ENCODE data around the gene SMPD4. TPM values are rescaled to one million over a fixed set of nuclear protein-coding genes. Genes with fewer than 3 reads are reported as not detected.
"Not testable (repeated sequence)": the region's sequence is repeated elsewhere in the genome, so short reads cannot be mapped to it uniquely, and the experiment has no call there.

The SMPD4 gene
- total RNA-seq, 2 experiments from 2014 or later = 73.8 to 78.6 TPM

DNA sequence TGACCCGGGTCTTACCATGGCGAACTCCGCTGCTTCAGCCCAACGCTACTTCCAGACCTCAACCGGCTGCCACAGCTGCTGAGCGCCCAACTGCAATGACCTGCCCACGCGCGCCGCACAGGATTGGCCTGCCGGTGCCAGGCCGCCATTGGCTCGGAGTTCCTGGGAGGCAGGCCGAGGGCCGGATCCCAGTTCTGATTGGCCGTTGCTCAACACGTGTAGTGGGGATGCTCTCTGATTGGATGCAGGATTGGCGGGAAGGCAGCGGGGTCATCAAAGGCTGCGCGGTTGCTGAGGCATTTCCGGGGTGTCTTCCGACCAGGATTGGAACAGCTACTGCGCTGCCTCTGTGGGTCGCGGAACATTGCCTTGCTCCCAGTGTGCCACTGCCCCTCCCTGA is 16.9 kb upstream of the SMPD4 start, which contains the start of gene TUBA3E:
TUBA3E (minus strand) TSS at position 97 of the 400 bp plus-strand sequence; CDS start at position 18, 79 bp downstream.
- CTCF ChIA-PET = no interaction called here

DNA sequence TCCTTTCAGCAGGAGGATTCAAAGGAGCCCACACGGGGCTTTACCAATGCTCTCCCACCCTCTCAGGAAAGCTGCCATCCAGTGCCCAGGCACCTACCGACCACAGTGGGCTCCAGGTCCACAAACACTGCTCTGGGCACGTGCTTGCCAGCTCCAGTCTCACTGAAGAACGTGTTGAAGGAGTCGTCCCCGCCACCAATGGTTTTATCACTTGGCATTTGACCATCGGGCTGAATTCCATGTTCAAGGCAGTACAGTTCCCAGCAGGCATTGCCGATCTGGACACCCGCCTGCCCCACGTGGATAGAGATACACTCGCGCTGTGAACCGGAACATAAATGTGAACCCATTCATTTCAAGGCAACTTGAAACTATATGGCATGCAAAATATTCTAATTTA is 14.7 kb upstream of the SMPD4 start:
- POLR2A ChIA-PET; H3K27me3 Mint-ChIP-seq; H3K4me3 Mint-ChIP-seq; H3K4me1 Mint-ChIP-seq; H3K9me3 Mint-ChIP-seq (ENCODE audit: low read depth); DNase-seq; H3K27ac Mint-ChIP-seq; ATAC-seq; H3K36me3 Mint-ChIP-seq (ENCODE audit: low read depth); intact Hi-C loops (cut with DNase I, micrococcal nuclease); CTCF ChIA-PET: not testable (repeated sequence)

More for the DNA sequence above, 16.9 kb upstream of the SMPD4 start, which contains the start of gene TUBA3E:
- no peak for DNase-seq
- Mint-ChIP-seq H3K4me3 (no peak within 1 kb of the TSS), H3K27me3 (no peaks in the 10 kb centered on the region), H3K9me3 (ENCODE audit: low read depth) (no peaks in the 10 kb centered on the region), H3K4me1 (no peaks in the 10 kb centered on the region), H3K36me3 (ENCODE audit: low read depth) (no peaks in the 10 kb centered on the region), H3K27ac (no peak within 1 kb of the TSS)
- intact Hi-C loops (cut with DNase I, micrococcal nuclease) = no loop called here
- no peak for ATAC-seq
- POLR2A ChIA-PET = no interaction called here

DNA sequence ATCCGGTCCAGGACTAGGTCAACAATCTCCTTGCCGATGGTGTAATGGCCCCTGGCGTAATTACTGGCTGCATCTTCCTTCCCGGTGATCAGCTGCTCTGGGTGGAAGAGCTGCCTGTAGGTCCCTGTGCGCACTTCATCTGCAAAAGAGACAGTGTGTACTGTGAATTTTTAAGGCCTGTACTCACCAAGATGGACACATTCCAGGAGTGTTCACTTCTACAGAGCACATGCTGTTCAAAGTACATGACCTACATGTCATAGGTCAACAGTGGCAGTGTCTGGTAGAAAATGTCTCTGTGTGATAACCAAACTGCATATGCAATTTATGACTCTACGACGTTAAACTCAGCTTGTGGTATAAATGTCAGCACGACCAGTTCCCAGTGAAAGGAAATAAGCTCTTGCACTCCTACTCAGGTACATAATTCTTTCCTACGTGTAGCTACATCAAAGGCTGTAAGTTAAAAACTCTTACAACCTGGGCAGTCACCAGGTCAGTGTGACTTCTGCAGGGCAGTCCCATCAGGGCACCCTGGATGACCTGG is 13.8 kb upstream of the SMPD4 start:
- H3K36me3 Mint-ChIP-seq (ENCODE audit: low read depth); H3K4me1 Mint-ChIP-seq; H3K27ac Mint-ChIP-seq; intact Hi-C loops (cut with DNase I, micrococcal nuclease); H3K27me3 Mint-ChIP-seq; POLR2A ChIA-PET; DNase-seq; H3K9me3 Mint-ChIP-seq (ENCODE audit: low read depth); CTCF ChIA-PET; H3K4me3 Mint-ChIP-seq: not testable (repeated sequence)
- ATAC-seq = peak; percentile 42

DNA sequence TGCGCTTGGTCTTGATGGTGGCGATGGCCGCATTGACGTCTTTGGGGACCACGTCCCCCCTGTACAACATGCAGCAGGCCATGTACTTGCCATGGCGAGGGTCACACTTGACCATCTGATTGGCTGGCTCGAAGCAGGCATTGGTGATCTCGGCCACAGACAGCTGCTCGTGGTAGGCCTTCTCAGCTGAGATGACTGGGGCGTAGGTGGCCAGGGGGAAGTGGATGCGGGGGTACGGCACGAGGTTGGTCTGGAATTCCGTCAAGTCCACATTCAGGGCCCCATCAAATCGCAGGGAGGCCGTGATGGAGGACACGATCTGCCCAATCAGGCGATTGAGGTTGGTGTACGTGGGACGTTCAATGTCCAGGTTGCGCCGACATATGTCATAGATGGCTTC is 12.4 kb upstream of the SMPD4 start:
- H3K27me3 Mint-ChIP-seq; H3K4me1 Mint-ChIP-seq; H3K36me3 Mint-ChIP-seq (ENCODE audit: low read depth); ATAC-seq; H3K27ac Mint-ChIP-seq; DNase-seq; intact Hi-C loops (cut with DNase I, micrococcal nuclease); CTCF ChIA-PET; H3K9me3 Mint-ChIP-seq (ENCODE audit: low read depth); H3K4me3 Mint-ChIP-seq; POLR2A ChIA-PET: not testable (repeated sequence)

DNA sequence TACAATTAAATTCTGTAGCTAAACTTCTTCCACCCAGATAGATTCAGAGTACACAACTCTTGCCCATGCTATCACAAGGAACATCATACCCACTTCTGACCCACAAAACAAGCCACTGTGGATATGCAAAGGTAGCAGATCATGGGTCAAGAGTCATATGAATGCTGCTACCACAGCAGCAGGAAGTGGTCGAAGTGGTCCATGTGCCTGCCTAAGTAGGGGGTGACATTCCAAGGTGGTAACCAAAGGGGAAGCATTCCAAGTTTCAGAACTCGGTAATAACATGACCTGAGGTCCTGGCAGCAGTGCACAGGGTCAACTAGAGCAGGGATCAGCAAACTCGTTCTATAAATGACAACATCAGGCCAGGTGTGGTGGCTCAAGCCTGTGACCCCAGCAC is 11.0 kb upstream of the SMPD4 start:
- POLR2A ChIA-PET, ATAC-seq, CTCF ChIA-PET: not testable (repeated sequence)

DNA sequence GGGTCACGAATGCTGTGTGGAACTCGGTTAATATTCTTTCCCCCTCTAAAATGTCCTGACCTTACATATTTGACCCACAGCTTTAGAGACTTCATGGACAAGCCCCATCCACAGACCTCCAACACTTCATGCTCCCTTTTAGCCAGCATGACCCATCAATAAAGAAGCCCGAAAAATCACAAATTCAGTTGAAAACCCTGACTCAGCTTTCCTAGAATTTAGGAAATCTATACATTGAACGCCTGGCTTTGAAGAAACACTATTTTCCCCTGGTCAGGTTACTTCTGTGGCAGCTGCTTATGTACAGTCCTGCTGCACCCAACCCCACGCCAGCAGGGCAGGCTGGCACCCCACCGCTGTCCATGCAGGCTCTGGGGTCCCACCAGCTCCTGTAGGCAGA is 9.9 kb upstream of the SMPD4 start:
- H3K36me3 Mint-ChIP-seq (ENCODE audit: low read depth); CTCF ChIA-PET; intact Hi-C loops (cut with DNase I, micrococcal nuclease); ATAC-seq; H3K27ac Mint-ChIP-seq; DNase-seq; POLR2A ChIA-PET; H3K9me3 Mint-ChIP-seq (ENCODE audit: low read depth); H3K4me3 Mint-ChIP-seq; H3K4me1 Mint-ChIP-seq; H3K27me3 Mint-ChIP-seq: not testable (repeated sequence)

More for the DNA sequence above, 11.0 kb upstream of the SMPD4 start:
- H3K27me3 Mint-ChIP-seq; H3K9me3 Mint-ChIP-seq (ENCODE audit: low read depth); H3K4me1 Mint-ChIP-seq; H3K27ac Mint-ChIP-seq; H3K36me3 Mint-ChIP-seq (ENCODE audit: low read depth); intact Hi-C loops (cut with DNase I, micrococcal nuclease); H3K4me3 Mint-ChIP-seq; DNase-seq: not testable (repeated sequence)

DNA sequence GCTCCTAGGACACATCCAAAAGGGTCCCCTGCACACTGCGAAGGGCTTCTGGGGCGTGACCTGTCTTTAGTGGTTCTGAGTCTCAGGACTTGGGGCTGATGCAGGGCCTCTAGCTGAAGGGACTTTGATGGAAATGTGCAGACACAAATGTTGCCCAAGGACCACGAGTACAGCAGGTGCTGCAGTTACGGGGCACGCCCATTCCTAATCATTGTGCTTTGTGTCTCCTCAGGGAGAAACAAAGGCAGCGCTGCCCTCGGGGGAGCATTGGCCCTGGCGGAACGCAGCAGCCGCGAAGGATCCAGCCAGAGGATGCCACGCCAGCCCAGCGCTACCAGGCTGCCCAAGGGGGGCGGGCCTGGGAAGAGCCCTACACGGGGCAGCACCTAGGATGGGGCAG is 8.8 kb upstream of the SMPD4 start:
- Mint-ChIP-seq H3K27ac (no peak overlapping the region), H3K9me3 (ENCODE audit: low read depth) (no peaks in the 10 kb centered on the region), H3K36me3 (ENCODE audit: low read depth) (peaks cover 2% of the 10 kb centered on the region), H3K4me3 (no peak overlapping the region), H3K27me3 (no peaks in the 10 kb centered on the region), H3K4me1 (no peaks in the 10 kb centered on the region)
- intact Hi-C loops (cut with DNase I, micrococcal nuclease) = no loop called here
- ChIA-PET CTCF (no interaction called here), POLR2A (no interaction called here)
- ATAC-seq (no peak), DNase-seq (no peak)

DNA sequence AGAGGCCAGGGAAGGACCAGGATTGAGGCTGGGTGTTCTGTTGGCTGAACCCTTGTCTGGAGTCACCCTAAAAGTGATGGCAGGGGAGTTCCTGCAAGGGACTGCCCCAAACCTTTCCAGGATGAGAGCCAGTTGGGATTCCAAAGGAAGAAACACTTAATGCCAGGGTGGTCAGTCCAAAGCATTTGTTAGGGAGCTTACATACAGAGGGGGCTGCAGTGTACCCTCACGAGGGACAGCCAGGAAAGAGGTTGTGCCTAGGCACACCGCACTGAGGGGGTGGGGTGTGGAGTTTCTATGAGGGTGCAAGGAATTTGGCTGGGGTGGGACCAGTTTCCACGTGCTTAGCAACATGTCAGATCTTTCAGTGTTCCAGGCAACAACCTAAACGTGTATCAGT is 7.6 kb upstream of the SMPD4 start:
- H3K9me3 Mint-ChIP-seq (ENCODE audit: low read depth); CTCF ChIA-PET; DNase-seq; ATAC-seq; H3K4me3 Mint-ChIP-seq; POLR2A ChIA-PET; H3K27ac Mint-ChIP-seq; H3K27me3 Mint-ChIP-seq; H3K36me3 Mint-ChIP-seq (ENCODE audit: low read depth); H3K4me1 Mint-ChIP-seq: not testable (repeated sequence)
- intact Hi-C loops (cut with DNase I, micrococcal nuclease) = loop anchor here (5.0 kb wide), 1 partner anchor 1298 kb away; no protein-coding TSS in a partner anchor

DNA sequence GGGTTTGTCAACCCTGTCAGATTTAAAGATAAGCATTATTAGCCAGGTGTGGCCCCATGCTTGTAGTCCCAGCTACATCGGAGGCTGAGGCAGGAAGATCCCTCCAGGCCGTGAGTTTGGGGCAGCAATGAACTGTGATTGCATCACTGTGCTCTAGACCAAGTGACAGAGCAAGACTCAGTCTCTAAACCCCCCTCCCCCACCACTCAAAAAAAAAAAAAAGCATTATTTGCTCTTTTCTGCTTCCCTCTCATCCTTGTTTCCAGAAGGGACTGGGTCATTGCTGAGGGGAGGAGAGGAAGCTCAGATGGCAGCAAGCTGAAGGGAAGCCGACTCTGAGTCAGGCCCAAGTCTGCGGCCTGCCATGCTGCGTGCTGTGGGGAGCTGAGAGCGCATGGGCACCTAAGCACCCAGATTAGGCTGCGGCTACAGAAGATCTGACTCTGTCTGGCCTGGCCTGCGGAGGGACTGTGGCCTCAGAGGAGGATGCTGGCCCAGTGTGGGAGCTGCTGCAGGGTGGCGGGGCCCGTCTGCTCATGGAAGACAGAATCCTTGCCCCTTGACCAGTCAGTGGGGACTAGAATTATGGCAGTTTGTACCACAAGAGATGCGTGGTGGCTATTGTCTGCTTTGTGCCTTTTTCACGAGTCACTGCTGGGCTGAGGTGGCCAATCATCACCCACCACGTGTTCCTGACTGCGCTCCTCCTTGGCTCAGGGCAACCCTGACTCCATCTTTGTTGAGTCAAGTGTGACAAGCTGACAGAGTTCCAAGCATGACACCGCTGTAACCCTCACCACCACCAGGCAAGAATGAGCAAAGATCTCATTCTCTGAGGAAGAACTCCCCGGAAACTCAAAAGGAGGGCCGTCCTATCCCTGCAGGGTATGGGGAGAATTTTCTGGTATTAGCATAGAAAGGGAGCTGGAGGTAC is 6.7 kb upstream of the SMPD4 start:
- DNase-seq; H3K9me3 Mint-ChIP-seq (ENCODE audit: low read depth); H3K27me3 Mint-ChIP-seq; ATAC-seq; H3K4me1 Mint-ChIP-seq; POLR2A ChIA-PET; CTCF ChIA-PET; H3K4me3 Mint-ChIP-seq; H3K36me3 Mint-ChIP-seq (ENCODE audit: low read depth): not testable (repeated sequence)
- H3K27ac Mint-ChIP-seq = peak overlapping the region; percentile 33
- intact Hi-C loops (cut with DNase I, micrococcal nuclease) = loop anchor here (5.0 kb wide), 1 partner anchor 1299 kb away; no protein-coding TSS in a partner anchor

DNA sequence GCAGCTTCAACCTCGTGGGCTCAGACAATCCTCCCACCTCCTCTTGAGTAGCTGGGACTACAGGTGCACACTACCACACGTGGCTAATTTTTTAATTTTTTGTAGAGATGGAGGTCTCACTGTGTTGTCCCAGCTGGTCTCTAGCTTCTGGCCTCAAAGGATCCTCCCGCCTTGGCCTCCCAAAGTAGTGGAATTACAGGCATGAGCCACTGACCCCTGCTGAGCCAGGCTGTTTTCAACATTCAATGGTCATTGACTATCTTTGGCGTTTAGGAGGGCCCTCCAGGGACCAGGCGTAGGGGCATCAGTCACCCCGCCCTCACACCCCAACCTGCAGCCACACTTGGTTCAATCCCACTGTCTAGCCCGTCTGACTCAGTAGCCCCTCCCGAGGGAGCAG is 5.9 kb upstream of the SMPD4 start:
- H3K27ac Mint-ChIP-seq = no peak overlapping the region
- peaks cover 8% of the 10 kb centered on the region for H3K4me1 Mint-ChIP-seq
- no peaks in the 10 kb centered on the region for H3K9me3 Mint-ChIP-seq (ENCODE audit: low read depth)
- H3K4me3 Mint-ChIP-seq = no peak overlapping the region
- ChIA-PET CTCF (no interaction called here), POLR2A (no interaction called here)
- DNase-seq (no peak), ATAC-seq (no peak)
- H3K36me3 Mint-ChIP-seq (ENCODE audit: low read depth) = peaks cover 8% of the 10 kb centered on the region
- intact Hi-C loops (cut with DNase I, micrococcal nuclease) = loop anchor here (5.0 kb wide), 1 partner anchor 1300 kb away; no protein-coding TSS in a partner anchor
- no peaks in the 10 kb centered on the region for H3K27me3 Mint-ChIP-seq

DNA sequence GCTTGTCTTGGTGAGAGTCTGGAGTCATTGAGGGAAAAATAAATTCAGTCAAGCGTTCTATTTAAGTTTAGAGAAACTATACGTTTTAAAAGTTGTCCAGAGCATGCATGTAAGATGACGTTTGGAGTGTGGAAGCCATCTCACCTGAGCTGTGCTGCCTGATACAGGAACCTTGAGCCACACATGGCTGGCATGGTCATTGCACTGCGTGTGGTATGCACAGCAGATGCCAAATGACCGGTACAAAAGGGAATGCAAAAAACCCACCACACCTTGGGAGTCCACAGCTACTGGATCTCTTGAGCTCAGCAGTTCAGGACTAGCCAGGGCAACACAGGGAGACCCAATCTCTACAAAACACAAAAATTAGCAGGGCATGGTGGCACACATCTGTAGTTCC is 5.0 kb upstream of the SMPD4 start:
- Mint-ChIP-seq H3K27ac (peak overlapping the region; percentile 24), H3K36me3 (ENCODE audit: low read depth) (peaks cover 8% of the 10 kb centered on the region), H3K4me1 (peaks cover 8% of the 10 kb centered on the region), H3K4me3 (no peak overlapping the region), H3K27me3 (no peaks in the 10 kb centered on the region), H3K9me3 (ENCODE audit: low read depth) (no peaks in the 10 kb centered on the region)
- no peak for DNase-seq
- POLR2A ChIA-PET = no interaction called here
- CTCF ChIA-PET = no interaction called here
- ATAC-seq = no peak
- intact Hi-C loops (cut with DNase I, micrococcal nuclease) = loop anchor here (5.0 kb wide), 1 partner anchor 1301 kb away; no protein-coding TSS in a partner anchor

DNA sequence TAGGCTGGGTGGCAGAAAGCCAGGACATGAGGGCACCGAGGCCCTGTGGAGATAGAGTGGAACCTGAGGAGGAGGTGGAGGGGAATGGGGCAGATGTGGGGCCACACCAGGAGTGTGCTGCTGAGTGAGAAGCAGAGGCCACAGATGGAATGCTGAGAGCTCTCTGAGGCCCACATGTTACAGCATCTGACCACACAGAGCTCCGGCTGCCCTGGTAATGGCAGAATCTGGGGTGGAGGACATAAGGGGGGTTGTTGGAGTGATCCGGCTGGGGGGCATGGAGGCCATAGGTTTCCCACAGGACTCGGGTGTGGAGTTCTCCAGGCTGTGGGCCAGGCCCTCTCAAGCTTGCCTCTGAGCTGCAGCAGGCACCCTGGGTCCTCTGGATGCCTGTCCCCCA is 4.5 kb upstream of the SMPD4 start:
- intact Hi-C loops (cut with DNase I, micrococcal nuclease) = loop anchor here (5.0 kb wide), 1 partner anchor 1301 kb away; no protein-coding TSS in a partner anchor
- H3K4me3 Mint-ChIP-seq = no peak overlapping the region
- no peaks in the 10 kb centered on the region for H3K9me3 Mint-ChIP-seq (ENCODE audit: low read depth)
- peaks cover 8% of the 10 kb centered on the region for H3K4me1 Mint-ChIP-seq
- no peak overlapping the region for H3K27ac Mint-ChIP-seq
- CTCF ChIA-PET = no interaction called here
- peaks cover 11% of the 10 kb centered on the region for H3K36me3 Mint-ChIP-seq (ENCODE audit: low read depth)
- DNase-seq = no peak
- H3K27me3 Mint-ChIP-seq = no peaks in the 10 kb centered on the region
- POLR2A ChIA-PET = interaction anchor here (0.6 to 1.3 kb wide), 3 partner anchors 156 to 1301 kb away, joined by 3 to 4 read pairs (median 4); a partner anchor contains a TSS
- no peak for ATAC-seq
